Activated CD8-positive, alpha-beta memory T cell treated with anti-CD3 and anti-CD28 coated beads for 1 hour (primary cell): Measurements from ENCODE around the gene AGPAT4.
"Not testable (repeated sequence)": the region's sequence is repeated elsewhere in the genome, so short reads cannot be mapped to it uniquely, and the experiment has no call there.

Source experiments
- DNase-seq, 2 donors: peaks; one replicate each; pipeline ENCODE4 v3.0.0-alpha.2; 2020; ENCODE audit warnings: low read depth in 1 of 2; ENCODE audit errors: extremely low read depth in 1 of 2

AGPAT4 gene

GRCh38 chr6:161123319-161123718 lies 150.5 kb downstream of the AGPAT4 start:
- not testable (repeated sequence) for DNase-seq

GRCh38 chr6:161117942-161118341 lies 155.9 kb downstream of the AGPAT4 start:
- DNase-seq: no peak

- no peak for DNase-seq
Observed at GRCh38 chr6:161117308-161117707, 156.6 kb downstream of the AGPAT4 start.

GRCh38 chr6:161116554-161116953 lies 157.3 kb downstream of the AGPAT4 start:
- no peak for DNase-seq

- DNase-seq: no peak
Observed at GRCh38 chr6:161115468-161115867, 158.4 kb downstream of the AGPAT4 start.

GRCh38 chr6:161111261-161111660 lies 162.6 kb downstream of the AGPAT4 start:
- DNase-seq: no peak

GRCh38 chr6:161110028-161110779 lies 163.7 kb downstream of the AGPAT4 start:
- DNase-seq: no peak

GRCh38 chr6:161109366-161109765 lies 164.5 kb downstream of the AGPAT4 start:
- no peak for DNase-seq

GRCh38 chr6:161108916-161109315 lies 164.9 kb downstream of the AGPAT4 start:
- DNase-seq: no peak

- no peak for DNase-seq
Observed at GRCh38 chr6:161107779-161108730, 165.8 kb downstream of the AGPAT4 start.

- no peak for DNase-seq
Observed at GRCh38 chr6:161105408-161105807, 168.5 kb downstream of the AGPAT4 start.

- no peak for DNase-seq
Observed at GRCh38 chr6:161104966-161105365, 168.9 kb downstream of the AGPAT4 start.

GRCh38 chr6:161103475-161103874 lies 170.4 kb downstream of the AGPAT4 start:
- no peak for DNase-seq

- DNase-seq: no peak
Observed at GRCh38 chr6:161101517-161101916, 172.3 kb downstream of the AGPAT4 start.

GRCh38 chr6:161100072-161100471 lies 173.8 kb downstream of the AGPAT4 start:
- DNase-seq: no peak

GRCh38 chr6:161095916-161096315 lies 177.9 kb downstream of the AGPAT4 start:
- no peak for DNase-seq

GRCh38 chr6:161094955-161095354 lies 178.9 kb downstream of the AGPAT4 start:
- DNase-seq: no peak

- no peak for DNase-seq
Observed at GRCh38 chr6:161091972-161092701, 181.7 kb downstream of the AGPAT4 start.

- DNase-seq: no peak
Observed at GRCh38 chr6:161091151-161091550, 182.7 kb downstream of the AGPAT4 start.

GRCh38 chr6:161088676-161089328 lies 185.1 kb downstream of the AGPAT4 start:
- DNase-seq: no peak

- no peak for DNase-seq
Observed at GRCh38 chr6:161085246-161085645, 188.6 kb downstream of the AGPAT4 start.
